Measurements from ENCODE around the gene ZNF343. TPM values are rescaled to one million over a fixed set of nuclear protein-coding genes. Genes with fewer than 3 reads are reported as not detected.
A peak's percentile ranks its signal among the peaks of the same experiment; 100 is the strongest.
"Not testable (repeated sequence)": the region's sequence is repeated elsewhere in the genome, so short reads cannot be mapped to it uniquely, and the experiment has no call there.

The ZNF343 gene
- total RNA-seq, 6 donors from 2014 or later = 8.4 to 13.3 (median 8.9) TPM

GRCh38 chr20:2507875-2508630, 662 bp downstream of the ZNF343 start:
- 19 to 20% methylated on average over 17 to 22 of the region's 22 CpGs for WGBS, 2 donors
- peaks cover 13 to 17% (median 14%) of the 10 kb centered on the region in 4 donors for H3K4me1 ChIP-seq
- TF ChIP-seq EP300 (IDR thresholded peaks at IDR 0.05) (no peak), CTCF (IDR thresholded peaks at IDR 0.05) (no peak), POLR2AphosphoS5 (IDR thresholded peaks at IDR 0.05) (no peak), POLR2A (IDR thresholded peaks at IDR 0.05) (no peak)
- H3K36me3 ChIP-seq = no peaks in the 10 kb centered on the region
- H3K4me3 ChIP-seq = peak overlapping the region; percentile 70 to 88 (median 80)
- peak; percentile 55 to 68 for ATAC-seq (ENCODE audit: low FRiP score in 2 of 2)
- DNase-seq = no peak
- H3K9me3 ChIP-seq = no peaks in the 10 kb centered on the region
- H3K27me3 ChIP-seq = no peaks in the 10 kb centered on the region
- peak overlapping the region; percentile 83 to 90 (median 88) for H3K27ac ChIP-seq

GRCh38 chr20:2507464-2507863, 1.3 kb downstream of the ZNF343 start:
- 84 to 90% methylated on average over 5 of the region's 5 CpGs for WGBS, 2 donors

GRCh38 chr20:2506426-2506825, 2.3 kb downstream of the ZNF343 start:
- 95 to 99% methylated on average over 3 of the region's 5 CpGs for WGBS, 2 donors
- not testable (repeated sequence) for H3K9me3 ChIP-seq; ATAC-seq (ENCODE audit: low FRiP score in 2 of 2); H3K27me3 ChIP-seq; DNase-seq; H3K4me3 ChIP-seq; H3K36me3 ChIP-seq; H3K27ac ChIP-seq
- H3K4me1 ChIP-seq = peaks cover 13 to 17% (median 14%) of the 10 kb centered on the region in 4 donors

More at GRCh38 chr20:2507464-2507863, 1.3 kb downstream of the ZNF343 start:
- no peak overlapping the region for H3K27ac ChIP-seq
- TF ChIP-seq POLR2AphosphoS5 (IDR thresholded peaks at IDR 0.05) (no peak), EP300 (IDR thresholded peaks at IDR 0.05) (no peak), CTCF (IDR thresholded peaks at IDR 0.05) (no peak), POLR2A (IDR thresholded peaks at IDR 0.05) (no peak)
- ATAC-seq (ENCODE audit: low FRiP score in 2 of 2) (peak in 1 of 2 donors; percentile 2), DNase-seq (no peak)
- no peaks in the 10 kb centered on the region for H3K36me3 ChIP-seq
- no peaks in the 10 kb centered on the region for H3K9me3 ChIP-seq
- no peaks in the 10 kb centered on the region for H3K27me3 ChIP-seq
- H3K4me1 ChIP-seq = peaks cover 13 to 17% (median 14%) of the 10 kb centered on the region in 4 donors
- peak overlapping the region in 1 of 4 donors; percentile 88 for H3K4me3 ChIP-seq

GRCh38 chr20:2504803-2505202, 3.9 kb downstream of the ZNF343 start:
- Histone ChIP-seq H3K36me3 (peaks cover 0 to 15% (median 8%) of the 10 kb centered on the region in 4 donors), H3K4me1 (peaks cover 13 to 17% (median 14%) of the 10 kb centered on the region in 4 donors)
- 71 to 77% methylated on average over 2 of the region's 2 CpGs for WGBS, 2 donors
- not testable (repeated sequence) for H3K27ac ChIP-seq; ATAC-seq (ENCODE audit: low FRiP score in 2 of 2); H3K4me3 ChIP-seq; DNase-seq; H3K9me3 ChIP-seq; H3K27me3 ChIP-seq

- H3K27me3 ChIP-seq; DNase-seq; H3K4me3 ChIP-seq; H3K4me1 ChIP-seq; ATAC-seq (ENCODE audit: low FRiP score in 2 of 2); H3K9me3 ChIP-seq; H3K27ac ChIP-seq: not testable (repeated sequence)
- peaks cover 9 to 26% (median 18%) of the 10 kb centered on the region in 4 donors for H3K36me3 ChIP-seq
- WGBS, 2 donors = 95 to 100% methylated on average over 2 of the region's 2 CpGs
Observed at GRCh38 chr20:2502808-2503384, 5.8 kb downstream of the ZNF343 start.

GRCh38 chr20:2485661-2486060, 23.1 kb downstream of the ZNF343 start:
- DNase-seq (peak in 1 of 2 donors; percentile 24), ATAC-seq (ENCODE audit: low FRiP score in 2 of 2) (no peak)

More at GRCh38 chr20:2485661-2486060, 23.1 kb downstream of the ZNF343 start:
- peaks cover 0 to 87% (median 42%) of the 10 kb centered on the region in 4 donors for H3K36me3 ChIP-seq
- no peaks in the 10 kb centered on the region for H3K9me3 ChIP-seq
- no peak for TF ChIP-seq EP300 (IDR thresholded peaks at IDR 0.05)
- no peak for TF ChIP-seq POLR2A (IDR thresholded peaks at IDR 0.05)
- TF ChIP-seq POLR2AphosphoS5 (IDR thresholded peaks at IDR 0.05) = no peak
- TF ChIP-seq CTCF (IDR thresholded peaks at IDR 0.05) = no peak
- 60 to 74% methylated on average over 4 of the region's 4 CpGs for WGBS, 2 donors
- no peaks in the 10 kb centered on the region for H3K4me1 ChIP-seq
- no peak overlapping the region for H3K27ac ChIP-seq
- no peaks in the 10 kb centered on the region for H3K27me3 ChIP-seq
- no peak overlapping the region for H3K4me3 ChIP-seq

All from upper lobe of left lung (tissue), 6 donors.